Activated gamma-delta T cell treated with anti-CD3 and anti-CD28 coated beads, Interleukin-2, amount 50 U/mL, for 16 hours (primary cell): ENCODE data around the gene ZNF627.
"Not testable (repeated sequence)": the region's sequence is repeated elsewhere in the genome, so short reads cannot be mapped to it uniquely, and the experiment has no call there.

ENCODE experiments used
- DNase-seq: peaks from one replicate; pipeline ENCODE4 v3.0.0-alpha.2; 2020; ENCODE audit warnings: low read depth

The ZNF627 gene

DNA sequence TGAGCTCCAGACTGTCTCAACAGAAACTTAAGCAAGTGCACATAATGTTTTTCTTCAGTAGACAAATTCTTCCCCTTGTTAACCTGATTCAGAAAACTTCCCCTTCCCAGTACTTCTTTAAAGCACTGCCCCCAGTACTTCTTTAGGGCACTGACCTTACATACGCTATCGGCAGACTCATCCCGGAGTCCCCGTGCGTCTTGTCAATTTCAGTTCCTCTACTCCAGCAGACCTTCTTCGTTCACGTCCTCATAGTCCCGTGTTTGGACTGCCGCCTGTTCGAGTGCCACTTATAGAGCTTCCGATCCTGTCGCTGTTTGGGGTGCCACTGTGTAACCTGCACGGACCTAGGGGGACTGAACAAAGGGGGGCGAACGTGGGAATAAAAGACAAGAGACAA lies 29.0 kb downstream of the ZNF627 start:
- DNase-seq: no peak

DNA sequence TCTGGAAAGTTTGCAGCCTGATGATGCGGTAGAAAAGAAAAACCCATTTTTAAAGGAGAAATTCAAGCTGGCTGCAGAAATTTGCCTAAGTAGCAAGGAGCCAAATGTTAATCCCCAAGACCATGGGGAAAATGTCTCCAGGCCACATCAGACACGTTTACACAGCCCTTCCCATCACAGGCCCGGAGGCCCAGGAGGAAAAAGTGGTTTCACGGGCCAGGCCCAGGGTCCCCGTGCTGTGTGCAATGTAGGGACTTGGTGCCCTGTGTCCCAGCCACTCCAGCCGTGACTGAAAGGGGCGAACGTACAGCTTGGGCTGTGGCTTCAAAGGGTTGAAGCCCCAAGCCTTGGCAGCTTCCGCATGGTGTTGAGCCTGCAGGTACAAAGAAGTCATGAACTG lies 35.9 kb downstream of the ZNF627 start:
- no peak for DNase-seq

GRCh38 chr19:11634018-11634662 lies 36.9 kb downstream of the ZNF627 start:
- DNase-seq: not testable (repeated sequence)

- no peak for DNase-seq
Observed at GRCh38 chr19:11639245-11639601, 41.9 kb downstream of the ZNF627 start.

DNA sequence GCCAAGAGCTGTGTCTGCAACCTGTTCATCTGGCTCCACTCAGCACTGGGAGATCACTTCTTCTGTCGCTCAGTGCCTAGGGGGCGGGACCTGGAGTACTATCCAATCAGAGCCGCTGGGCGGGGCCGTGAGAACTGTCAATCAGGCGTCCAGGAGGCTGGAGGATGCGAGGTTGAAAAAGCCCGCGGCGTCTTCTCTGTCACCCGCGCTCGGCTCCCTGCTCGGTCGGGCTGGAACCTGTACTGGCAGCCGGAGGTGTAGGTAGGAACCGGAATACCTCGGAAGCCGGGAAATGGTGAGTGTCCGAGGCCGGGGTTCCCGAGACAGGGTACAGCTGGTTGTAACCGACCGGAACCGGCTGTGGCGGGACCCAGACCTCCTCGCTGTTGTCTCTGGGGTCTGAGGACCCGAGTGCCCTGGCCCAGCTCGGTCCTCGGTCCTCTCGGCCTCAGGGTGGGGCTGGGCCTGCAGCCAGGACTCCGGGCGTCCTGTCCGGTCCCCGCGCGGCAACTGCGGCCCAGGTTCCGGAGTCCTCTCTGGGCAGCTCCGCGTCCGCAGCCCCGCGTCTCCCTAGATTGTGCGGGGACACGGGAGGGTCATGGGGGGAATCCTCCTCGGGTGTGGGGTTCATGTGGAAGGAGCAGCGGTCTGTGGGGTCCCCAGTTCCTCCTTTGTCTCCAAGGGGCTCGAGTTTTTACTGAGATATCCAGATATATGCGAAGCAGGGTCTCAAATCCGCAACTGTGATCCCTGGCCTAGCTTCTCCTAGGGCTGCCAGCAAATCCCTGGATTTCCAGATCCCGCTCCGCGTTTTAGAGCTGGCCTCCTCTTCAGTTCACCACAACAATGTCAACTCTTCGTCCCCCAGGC lies 42.6 kb downstream of the ZNF627 start:
- peak; percentile 76 for DNase-seq

DNA sequence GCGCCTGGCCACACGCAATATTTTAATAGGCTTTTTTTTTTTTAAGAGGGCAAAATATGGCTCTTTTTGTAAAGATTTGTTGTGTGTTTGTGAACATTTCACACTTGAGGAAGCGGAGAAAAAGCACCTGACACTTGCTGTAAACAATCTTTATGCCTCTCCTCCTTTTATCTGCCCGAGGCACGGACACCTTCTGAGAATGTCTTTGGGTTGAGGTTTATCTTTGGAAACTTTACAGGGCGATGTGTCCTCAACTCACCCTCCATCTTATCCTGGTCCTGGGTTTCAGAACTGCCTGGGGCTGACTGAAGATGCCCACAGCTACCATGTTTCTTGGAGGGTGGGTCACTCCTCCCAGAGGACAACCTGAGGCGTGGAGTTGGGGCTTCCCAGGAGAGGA lies 44.0 kb downstream of the ZNF627 start:
- no peak for DNase-seq

DNA sequence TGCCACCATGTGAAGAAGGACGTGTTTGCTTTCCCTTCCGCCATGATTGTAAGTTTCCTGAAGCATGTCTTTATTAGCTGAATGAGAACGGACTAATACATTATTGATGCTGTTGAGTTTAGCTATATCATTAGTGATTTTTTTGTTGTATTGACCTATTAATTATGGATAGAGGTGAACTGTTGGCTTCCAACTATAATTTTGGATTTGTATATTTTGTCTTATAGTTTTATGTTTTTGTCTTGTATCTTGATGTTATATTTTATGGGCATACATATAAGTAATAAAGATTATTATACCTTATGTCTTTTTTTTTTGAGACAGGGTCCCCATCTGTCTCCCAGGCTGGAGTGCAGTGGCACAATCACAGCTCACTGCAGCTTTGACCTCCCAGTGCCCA lies 45.6 kb downstream of the ZNF627 start:
- DNase-seq: no peak

- no peak for DNase-seq
Observed at GRCh38 chr19:11649941-11650340, 52.7 kb downstream of the ZNF627 start.

GRCh38 chr19:11651062-11651461 lies 53.8 kb downstream of the ZNF627 start:
- DNase-seq: no peak

- no peak for DNase-seq
Observed at GRCh38 chr19:11652056-11652455, 54.8 kb downstream of the ZNF627 start.

GRCh38 chr19:11652492-11652891 lies 55.2 kb downstream of the ZNF627 start:
- no peak for DNase-seq

DNA sequence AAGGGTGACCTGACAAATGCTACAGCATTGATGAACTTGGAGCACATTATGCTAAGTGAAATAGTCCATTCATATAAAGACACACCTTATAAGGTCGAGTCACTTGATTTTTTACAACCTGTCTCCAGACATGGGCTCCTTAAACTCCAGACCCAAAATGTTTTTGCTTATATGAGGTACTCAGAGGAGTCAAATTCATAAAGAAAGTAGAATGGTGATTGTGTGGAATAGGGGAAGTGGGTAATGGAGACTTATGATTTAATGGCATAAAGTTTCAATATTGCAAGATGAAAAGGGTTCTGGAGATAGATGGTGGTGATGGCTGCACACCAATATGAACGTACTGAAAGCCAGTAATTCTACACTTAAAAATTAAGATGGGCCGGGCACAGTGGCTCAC lies 59.3 kb downstream of the ZNF627 start:
- no peak for DNase-seq

DNA sequence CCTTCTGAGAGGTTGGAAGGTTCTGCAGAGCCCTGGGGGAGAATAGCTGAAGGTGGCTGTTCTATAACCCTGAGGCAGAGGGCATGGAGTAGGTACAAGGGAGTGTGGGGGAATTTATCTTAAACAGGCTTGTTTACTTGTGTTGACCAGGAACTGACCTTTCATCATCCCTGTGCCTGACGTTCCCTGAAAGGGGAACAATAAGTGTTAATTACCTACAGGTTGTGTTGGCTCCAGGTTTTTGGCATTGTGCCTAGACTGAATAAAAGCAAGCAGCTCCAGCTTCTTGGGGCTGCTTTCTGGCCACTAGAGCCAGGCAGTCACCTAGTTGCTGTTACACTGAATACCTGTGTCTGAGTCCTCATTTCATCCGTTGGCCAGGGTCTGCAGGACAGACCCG lies 60.0 kb downstream of the ZNF627 start:
- DNase-seq: no peak

DNA sequence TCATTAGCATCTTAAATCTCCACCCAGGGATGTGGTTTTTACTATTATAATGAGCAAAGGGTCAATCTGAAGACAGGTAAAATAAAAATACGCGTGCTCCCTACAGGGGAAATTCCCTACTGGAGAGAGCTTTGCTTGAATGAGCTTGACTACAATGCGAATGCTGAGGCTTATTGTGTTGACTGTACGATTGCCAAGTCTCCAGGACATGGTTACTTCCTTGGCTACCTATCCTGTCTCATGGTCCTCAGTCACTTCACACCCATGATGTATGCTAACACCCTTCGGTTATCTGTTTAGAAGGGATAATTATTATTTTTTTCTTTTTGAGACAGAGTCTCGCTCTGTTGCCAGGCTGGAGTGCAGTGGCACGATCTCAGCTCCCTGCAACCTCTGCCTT lies 61.7 kb downstream of the ZNF627 start:
- DNase-seq: no peak

DNA sequence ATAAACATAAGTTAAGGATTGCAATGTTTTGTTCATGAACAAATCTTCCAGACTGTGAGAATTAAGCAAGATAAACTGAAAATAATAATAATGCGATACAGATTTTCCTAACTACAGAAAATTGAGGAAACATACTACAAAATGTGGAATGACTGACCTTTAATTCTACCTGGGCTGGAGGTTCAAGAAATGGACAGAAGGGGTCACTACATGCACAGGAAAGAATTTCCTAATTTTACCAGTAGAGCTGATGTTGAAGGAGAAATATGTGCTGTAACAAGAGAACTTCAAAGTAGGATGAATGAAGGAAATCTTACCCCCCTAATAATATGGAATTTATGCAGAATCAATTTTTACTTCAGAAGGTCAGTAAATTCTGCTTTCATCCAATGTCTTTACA lies 62.3 kb downstream of the ZNF627 start:
- no peak for DNase-seq

GRCh38 chr19:11662278-11662677 lies 65.0 kb downstream of the ZNF627 start:
- no peak for DNase-seq

DNA sequence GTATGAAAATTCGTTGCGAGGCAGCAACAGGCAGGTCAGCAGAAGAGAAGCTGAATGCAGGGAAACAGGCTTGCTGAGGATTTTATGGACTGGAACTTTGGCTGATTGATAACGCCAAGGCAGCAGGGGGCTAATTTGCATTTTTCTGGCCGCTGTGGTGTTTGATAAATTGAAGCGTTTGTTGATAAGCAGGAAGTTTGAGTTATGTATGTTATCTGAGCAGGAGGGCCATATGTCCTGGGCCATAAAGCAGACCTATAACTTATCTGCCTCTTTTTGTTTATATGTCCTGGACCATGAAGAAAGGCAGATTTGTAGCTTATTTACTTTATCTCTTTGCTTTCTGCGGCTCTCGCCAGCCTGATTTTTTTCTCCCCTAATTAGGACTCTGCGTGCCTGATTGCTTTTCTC lies 65.9 kb downstream of the ZNF627 start:
- no peak for DNase-seq
